ENCODE data around the gene ARL2.
A peak's percentile ranks its signal among the peaks of the same experiment; 100 is the strongest.

The ARL2 gene

DNA sequence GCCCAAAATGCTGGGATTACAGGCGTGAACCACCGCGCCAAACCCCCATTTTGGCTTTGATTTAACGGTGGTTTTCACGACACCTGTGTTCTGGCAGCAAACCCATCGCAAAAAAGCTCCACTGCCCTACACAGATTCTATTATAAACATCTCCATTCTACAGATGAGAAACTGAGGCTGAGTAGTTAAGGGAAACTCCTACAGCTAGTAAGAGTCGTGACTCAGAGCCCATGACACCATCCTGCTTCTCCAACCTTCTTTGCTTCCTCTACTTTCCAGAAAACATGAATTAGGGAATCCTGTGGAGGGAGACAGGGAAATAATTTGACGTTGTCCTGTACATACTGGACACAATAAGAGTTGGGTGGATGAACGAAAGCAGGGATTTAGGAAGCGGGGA lies 12.8 kb downstream of the ARL2 start:
- no peaks in the 10 kb centered on the region for H3K9me3 ChIP-seq
- H3K4me3 ChIP-seq (ENCODE audit: low read depth, low read length) = peak overlapping the region; percentile 53
- TF ChIP-seq, protein P1, sequence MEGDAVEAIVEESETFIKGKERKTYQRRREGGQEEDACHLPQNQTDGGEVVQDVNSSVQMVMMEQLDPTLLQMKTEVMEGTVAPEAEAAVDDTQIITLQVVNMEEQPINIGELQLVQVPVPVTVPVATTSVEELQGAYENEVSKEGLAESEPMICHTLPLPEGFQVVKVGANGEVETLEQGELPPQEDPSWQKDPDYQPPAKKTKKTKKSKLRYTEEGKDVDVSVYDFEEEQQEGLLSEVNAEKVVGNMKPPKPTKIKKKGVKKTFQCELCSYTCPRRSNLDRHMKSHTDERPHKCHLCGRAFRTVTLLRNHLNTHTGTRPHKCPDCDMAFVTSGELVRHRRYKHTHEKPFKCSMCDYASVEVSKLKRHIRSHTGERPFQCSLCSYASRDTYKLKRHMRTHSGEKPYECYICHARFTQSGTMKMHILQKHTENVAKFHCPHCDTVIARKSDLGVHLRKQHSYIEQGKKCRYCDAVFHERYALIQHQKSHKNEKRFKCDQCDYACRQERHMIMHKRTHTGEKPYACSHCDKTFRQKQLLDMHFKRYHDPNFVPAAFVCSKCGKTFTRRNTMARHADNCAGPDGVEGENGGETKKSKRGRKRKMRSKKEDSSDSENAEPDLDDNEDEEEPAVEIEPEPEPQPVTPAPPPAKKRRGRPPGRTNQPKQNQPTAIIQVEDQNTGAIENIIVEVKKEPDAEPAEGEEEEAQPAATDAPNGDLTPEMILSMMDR (IDR thresholded peaks at IDR 0.05; ENCODE audit: low read depth, low read length) = no peak
- H3K4me1 ChIP-seq = no peaks in the 10 kb centered on the region
- H3K36me3 ChIP-seq = no peaks in the 10 kb centered on the region
- no peaks in the 10 kb centered on the region for H3K27me3 ChIP-seq
- no peak for DNase-seq

DNA sequence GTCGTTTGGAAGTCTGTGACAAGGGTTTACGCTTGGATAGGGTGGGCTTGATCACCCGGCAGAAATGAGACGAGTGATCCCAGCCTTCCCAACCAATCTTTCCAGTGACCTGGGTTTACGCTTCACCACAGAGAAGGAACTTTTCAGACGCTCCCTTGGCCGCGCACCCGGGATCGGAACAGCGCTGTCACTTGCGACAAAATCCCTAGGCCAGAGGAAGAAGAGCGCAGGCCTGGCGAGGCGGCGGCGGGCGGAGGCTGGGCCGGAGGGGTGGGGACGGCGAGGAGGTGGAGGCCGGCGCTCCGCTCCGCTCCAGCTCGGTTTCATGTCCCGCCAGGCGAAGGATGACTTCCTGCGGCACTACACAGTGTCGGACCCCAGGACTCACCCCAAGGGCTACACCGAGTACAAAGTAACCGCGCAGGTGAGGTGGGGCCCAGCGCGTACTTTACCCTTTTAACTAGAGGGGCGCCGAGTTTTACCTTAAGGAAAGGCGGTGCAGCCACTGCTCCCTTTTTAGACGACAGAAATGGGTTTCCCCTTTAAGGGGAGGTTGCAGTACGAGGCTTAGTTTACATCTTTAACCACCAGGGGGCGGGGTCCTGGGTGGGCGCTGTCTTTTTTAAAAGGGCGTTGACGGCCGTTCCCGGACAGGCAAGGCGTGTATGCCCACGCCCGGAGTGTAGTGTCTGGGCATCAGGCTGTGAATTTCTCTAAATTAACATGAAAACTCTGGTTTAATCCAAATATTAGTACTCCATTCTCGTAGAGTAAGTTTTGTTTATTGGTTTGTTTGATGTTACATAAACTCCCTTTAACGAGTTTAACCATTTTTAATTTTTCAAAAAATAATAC lies 13.5 kb downstream of the ARL2 start, which contains the start of gene SNX15:
Gene SNX15, plus strand, starts transcription at position 227 of the 855 bp plus-strand sequence. Its CDS starts 99 bp downstream, at position 326.
- Histone ChIP-seq H3K9me3 (no peaks in the 10 kb centered on the region), H3K4me3 (ENCODE audit: low read depth, low read length) (peak within 1 kb of the TSS; percentile 53), H3K4me1 (no peaks in the 10 kb centered on the region), H3K36me3 (no peaks in the 10 kb centered on the region), H3K27me3 (no peaks in the 10 kb centered on the region)
- peak; percentile 85 for DNase-seq
- TF ChIP-seq, protein P1 (IDR thresholded peaks at IDR 0.05; ENCODE audit: low read depth, low read length) = peak; percentile 53

DNA sequence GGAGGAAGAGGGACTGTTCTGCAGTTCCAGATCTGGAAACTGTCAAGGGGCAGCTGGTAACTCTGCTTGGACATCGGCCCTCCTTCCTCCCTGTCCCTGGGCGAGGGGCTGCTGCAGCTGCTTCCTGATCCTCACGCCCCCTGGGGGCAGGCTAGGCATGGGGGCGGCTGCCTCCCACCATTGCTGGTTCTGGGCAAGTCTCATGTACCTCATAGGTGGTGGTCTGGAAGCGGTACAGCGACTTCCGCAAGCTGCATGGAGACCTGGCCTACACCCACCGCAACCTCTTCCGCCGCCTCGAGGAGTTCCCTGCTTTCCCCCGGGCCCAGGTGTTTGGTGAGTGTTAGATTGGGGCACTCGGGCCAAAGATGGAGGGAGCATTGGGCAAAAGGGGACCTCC lies 18.3 kb downstream of the ARL2 start:
- Histone ChIP-seq H3K4me3 (ENCODE audit: low read depth, low read length) (no peak overlapping the region), H3K9me3 (no peaks in the 10 kb centered on the region), H3K36me3 (no peaks in the 10 kb centered on the region), H3K27me3 (no peaks in the 10 kb centered on the region), H3K4me1 (no peaks in the 10 kb centered on the region)
- DNase-seq = no peak
- TF ChIP-seq, protein P1 (IDR thresholded peaks at IDR 0.05; ENCODE audit: low read depth, low read length) = no peak

DNA sequence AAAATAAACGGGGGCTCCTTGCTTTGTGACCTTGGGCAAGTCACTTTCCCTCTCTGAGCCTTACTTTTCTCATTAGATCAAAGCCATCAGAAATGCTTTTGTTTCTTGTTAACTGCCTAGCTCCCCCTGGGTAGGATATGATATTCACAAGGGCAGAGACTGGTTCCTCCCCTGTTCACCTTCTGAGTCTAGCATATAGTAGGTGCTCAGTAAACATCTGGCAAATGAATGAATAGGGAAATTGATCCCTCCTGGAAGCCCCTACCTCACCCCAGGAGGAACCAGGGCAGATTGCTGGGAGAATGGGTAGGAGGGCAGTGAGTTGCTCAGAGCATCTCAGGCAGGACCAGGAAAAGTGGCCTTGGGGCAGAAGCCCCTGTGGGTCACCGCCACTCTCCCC lies 20.5 kb downstream of the ARL2 start:
- Histone ChIP-seq H3K9me3 (no peaks in the 10 kb centered on the region), H3K36me3 (no peaks in the 10 kb centered on the region), H3K27me3 (no peaks in the 10 kb centered on the region), H3K4me3 (ENCODE audit: low read depth, low read length) (no peak overlapping the region), H3K4me1 (no peaks in the 10 kb centered on the region)
- DNase-seq = no peak
- TF ChIP-seq, protein P1 (IDR thresholded peaks at IDR 0.05; ENCODE audit: low read depth, low read length) = no peak

DNA sequence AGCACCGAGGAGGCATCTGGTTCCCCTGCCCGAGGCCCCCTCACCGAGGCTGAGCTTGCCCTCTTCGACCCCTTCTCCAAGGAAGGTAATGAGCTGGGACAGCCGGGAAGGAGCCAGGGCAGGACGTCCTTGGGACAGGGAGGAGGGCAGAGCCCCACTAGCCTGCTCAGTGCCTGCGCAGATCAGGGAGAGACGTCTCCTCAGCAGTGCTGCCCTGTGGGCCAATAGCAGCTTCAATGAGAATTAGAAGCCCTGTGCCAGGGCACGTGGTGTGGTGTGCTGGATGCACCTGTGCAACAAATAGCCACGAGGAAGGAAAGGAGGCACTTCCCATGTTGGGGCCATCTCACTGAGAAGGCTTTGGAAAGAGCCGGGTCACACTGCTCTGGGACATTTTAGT lies 21.6 kb downstream of the ARL2 start:
- Histone ChIP-seq H3K9me3 (no peaks in the 10 kb centered on the region), H3K36me3 (no peaks in the 10 kb centered on the region), H3K4me1 (no peaks in the 10 kb centered on the region), H3K4me3 (ENCODE audit: low read depth, low read length) (no peak overlapping the region), H3K27me3 (no peaks in the 10 kb centered on the region)
- DNase-seq = no peak
- TF ChIP-seq, protein P1 (IDR thresholded peaks at IDR 0.05; ENCODE audit: low read depth, low read length) = no peak

DNA sequence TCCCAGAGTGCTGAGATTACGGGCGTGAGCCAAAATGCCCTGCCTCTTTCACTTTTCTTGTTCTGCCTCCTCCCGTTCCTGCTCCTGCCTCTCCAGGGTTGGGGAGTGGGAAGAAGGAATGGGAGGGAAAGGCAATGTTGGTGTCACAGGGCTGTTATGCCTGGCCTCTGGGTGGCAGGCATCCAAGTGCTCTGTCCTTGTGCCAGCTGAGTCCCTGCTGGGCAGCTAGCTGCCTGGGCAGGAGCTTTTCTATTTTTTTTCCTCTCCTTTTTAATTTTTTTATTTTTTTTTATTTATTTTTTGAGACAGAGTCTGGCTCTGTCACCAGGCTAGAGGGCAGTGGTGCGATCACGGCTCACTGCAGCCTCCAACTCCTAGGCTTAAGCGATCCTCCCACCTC lies 23.0 kb downstream of the ARL2 start:
- H3K4me1 ChIP-seq = no peaks in the 10 kb centered on the region
- TF ChIP-seq, protein P1 (IDR thresholded peaks at IDR 0.05; ENCODE audit: low read depth, low read length) = no peak
- H3K27me3 ChIP-seq = no peaks in the 10 kb centered on the region; the same call in 1 of the 2 replicates
- no peaks in the 10 kb centered on the region for H3K9me3 ChIP-seq
- no peak overlapping the region for H3K4me3 ChIP-seq (ENCODE audit: low read depth, low read length)
- DNase-seq = no peak
- H3K36me3 ChIP-seq = no peaks in the 10 kb centered on the region

Data from BE2C (cell line).